GM18505 (cell line): Measurements from ENCODE around the gene NHSL2.

ENCODE experiments used
- ATAC-seq: cut with Tn5 transposase; IDR thresholded peaks from one replicate; pipeline ENCODE4 v1.9.1; 2021; ENCODE audit not compliant: unreplicated experiment
- POLR2A ChIP-seq: IDR thresholded peaks from 4 replicates; pipeline ENCODE4 v1.6.1; 2011; ENCODE audit warnings: borderline replicate concordance; ENCODE audit not compliant: insufficient read depth, insufficient read length; ENCODE audit errors: extremely low read depth

NHSL2 gene

GRCh38 chrX:71912156-71912555, 1.5 kb downstream of the NHSL2 start:
- TF ChIP-seq POLR2A: no peak
- ATAC-seq: no peak

- TF ChIP-seq POLR2A: no peak
Observed at GRCh38 chrX:71913156-71913950, 2.7 kb downstream of the NHSL2 start.

GRCh38 chrX:71917621-71918343, 7.1 kb downstream of the NHSL2 start:
- TF ChIP-seq POLR2A: no peak
- no peak for ATAC-seq

More at GRCh38 chrX:71913156-71913950, 2.7 kb downstream of the NHSL2 start:
- ATAC-seq: no peak

GRCh38 chrX:71919431-71919830, 8.8 kb downstream of the NHSL2 start:
- no peak for TF ChIP-seq POLR2A
- ATAC-seq: no peak

- no peak for ATAC-seq
- no peak for TF ChIP-seq POLR2A
Observed at GRCh38 chrX:71919886-71920285, 9.2 kb downstream of the NHSL2 start.

GRCh38 chrX:71922686-71923085, 12.0 kb downstream of the NHSL2 start:
- TF ChIP-seq POLR2A: no peak
- ATAC-seq: no peak

GRCh38 chrX:71923516-71923915, 12.9 kb downstream of the NHSL2 start:
- ATAC-seq: no peak
- TF ChIP-seq POLR2A: no peak

GRCh38 chrX:71927040-71927439, 16.4 kb downstream of the NHSL2 start:
- no peak for TF ChIP-seq POLR2A
- no peak for ATAC-seq

- ATAC-seq: no peak
- no peak for TF ChIP-seq POLR2A
Observed at GRCh38 chrX:71928856-71929255, 18.2 kb downstream of the NHSL2 start.

GRCh38 chrX:71930298-71930697, 19.7 kb downstream of the NHSL2 start:
- TF ChIP-seq POLR2A: no peak
- ATAC-seq: no peak

- no peak for ATAC-seq
- no peak for TF ChIP-seq POLR2A
Observed at GRCh38 chrX:71935476-71935875, 24.8 kb downstream of the NHSL2 start.

- TF ChIP-seq POLR2A: no peak
Observed at GRCh38 chrX:71936632-71937031, 26.0 kb downstream of the NHSL2 start.

GRCh38 chrX:71938371-71938770, 27.7 kb downstream of the NHSL2 start:
- TF ChIP-seq POLR2A: no peak
- ATAC-seq: no peak

More at GRCh38 chrX:71936632-71937031, 26.0 kb downstream of the NHSL2 start:
- ATAC-seq: no peak

GRCh38 chrX:71941145-71941544, 30.5 kb downstream of the NHSL2 start:
- no peak for ATAC-seq
- no peak for TF ChIP-seq POLR2A
